SK-N-SH treated with all-trans-retinoic acid at 6 μM for 48 hours (cell line): Measurements from ENCODE around the gene MAEL.

Experiments used
- ATAC-seq: fragments of 200-7000 bp; cut with Tn5 transposase; 3 replicates; pipeline ENCODE4 v1.9.1; 2020; ENCODE audit warnings: mild to moderate bottlenecking, moderate library complexity
- ARNTL ChIP-seq: fragments of 450-650 bp; formaldehyde crosslinking; IDR thresholded peaks from 2 replicates; pipeline ENCODE4 v1.5.0; 2020; ENCODE audit warnings: low read depth, mild to moderate bottlenecking, moderate library complexity, borderline replicate concordance
- BACH2 ChIP-seq: fragments of 250-450 bp; sonication (Bioruptor Pico); IDR thresholded peaks from 2 replicates; pipeline ENCODE4 v1.9.0; 2021; ENCODE audit warnings: mild to moderate bottlenecking, borderline replicate concordance
- CREB5 ChIP-seq: fragments of 250-450 bp; sonication (Bioruptor Pico); IDR thresholded peaks from 2 replicates; pipeline ENCODE4 v1.5.1; 2020; ENCODE audit warnings: low read depth, mild to moderate bottlenecking, moderate library complexity
- CSDC2 ChIP-seq: fragments of 250-450 bp; sonication (Bioruptor Pico); IDR thresholded peaks from 2 replicates; pipeline ENCODE4 v1.5.0; 2020; ENCODE audit warnings: mild to moderate bottlenecking, moderate library complexity
- CSRNP3 ChIP-seq: fragments of 250-450 bp; sonication (Bioruptor Pico); IDR thresholded peaks from 2 replicates; pipeline ENCODE4 v1.5.1; 2021; ENCODE audit warnings: mild to moderate bottlenecking, moderate library complexity
- GLIS3 ChIP-seq: fragments of 250-450 bp; sonication (Bioruptor Pico); IDR thresholded peaks from 2 replicates; pipeline ENCODE4 v1.5.0; 2020; ENCODE audit warnings: mild to moderate bottlenecking, moderate library complexity
- ISL1 ChIP-seq: fragments of 250-450 bp; sonication (Bioruptor Pico); IDR thresholded peaks from 2 replicates; pipeline ENCODE4 v2.1.2; 2022; ENCODE audit warnings: mild to moderate bottlenecking, moderate library complexity
- OSR1 ChIP-seq: fragments of 250-450 bp; sonication (Bioruptor Pico); IDR thresholded peaks from 2 replicates; pipeline ENCODE4 v1.8.0; 2022; ENCODE audit warnings: moderate library complexity, mild to moderate bottlenecking, inconsistent platforms
- PPARA ChIP-seq: fragments of 250-450 bp; sonication (Bioruptor Pico); IDR thresholded peaks from 2 replicates; pipeline ENCODE4 v1.5.0; 2020; ENCODE audit warnings: mild to moderate bottlenecking, borderline replicate concordance
- RARB ChIP-seq: fragments of 250-450 bp; sonication (Bioruptor Pico); IDR thresholded peaks from 2 replicates; pipeline ENCODE4 v1.8.0; 2021; ENCODE audit warnings: mild to moderate bottlenecking, moderate library complexity
- SNAI2 ChIP-seq: fragments of 250-450 bp; sonication (Bioruptor Pico); IDR thresholded peaks from 2 replicates; pipeline ENCODE4 v1.5.0; 2020; ENCODE audit warnings: mild to moderate bottlenecking, moderate library complexity
- TOX ChIP-seq: fragments of 250-450 bp; sonication (Bioruptor Pico); IDR thresholded peaks from 2 replicates; pipeline ENCODE4 v1.8.0; 2021; ENCODE audit warnings: mild to moderate bottlenecking, moderate library complexity, borderline replicate concordance
- ZC3H10 ChIP-seq: fragments of 250-450 bp; sonication (Bioruptor Pico); IDR thresholded peaks from 2 replicates; pipeline ENCODE4 v1.5.1; 2021; ENCODE audit warnings: mild to moderate bottlenecking, moderate library complexity
- ZFP3 ChIP-seq: fragments of 250-450 bp; sonication (Bioruptor Pico); IDR thresholded peaks from 2 replicates; pipeline ENCODE4 v1.5.0; 2020; ENCODE audit warnings: mild to moderate bottlenecking, moderate library complexity
- ZFP30 ChIP-seq: fragments of 450-650 bp; formaldehyde crosslinking; IDR thresholded peaks from 2 replicates; pipeline ENCODE4 v1.5.0; 2022; ENCODE audit warnings: mild to moderate bottlenecking, moderate library complexity
- ZNF565 ChIP-seq: fragments of 450-650 bp; formaldehyde crosslinking; conservative IDR thresholded peaks from 2 replicates; pipeline ENCODE4 v1.5.0; 2020; ENCODE audit warnings: low read depth, mild to moderate bottlenecking, moderate library complexity
- ZNF70 ChIP-seq: fragments of 450-650 bp; formaldehyde crosslinking; IDR thresholded peaks from 2 replicates; pipeline ENCODE4 v1.5.0; 2020; ENCODE audit warnings: mild to moderate bottlenecking, moderate library complexity
- ZNF8 ChIP-seq: fragments of 450-650 bp; formaldehyde crosslinking; IDR thresholded peaks from 2 replicates; pipeline ENCODE4 v1.5.0; 2020; ENCODE audit warnings: mild to moderate bottlenecking, moderate library complexity
- TF ChIP-seq, protein P1 (sequence below): fragments of 250-450 bp; sonication (Bioruptor Pico); IDR thresholded peaks from 2 replicates; pipeline ENCODE4 v1.8.0; 2021; ENCODE audit warnings: low read depth, mild to moderate bottlenecking, moderate library complexity, borderline replicate concordance
- TF ChIP-seq, protein P2 (sequence below): fragments of 250-450 bp; sonication (Bioruptor Pico); IDR thresholded peaks from 2 replicates; pipeline ENCODE4 v1.5.0; 2020; ENCODE audit warnings: mild to moderate bottlenecking, moderate library complexity
- TF ChIP-seq, protein P3 (sequence below): fragments of 250-450 bp; sonication (Bioruptor Pico); IDR thresholded peaks from 2 replicates; pipeline ENCODE4 v1.8.0; 2020; ENCODE audit warnings: mild to moderate bottlenecking, moderate library complexity, borderline replicate concordance

The MAEL gene

GRCh38 chr1:166974647-166975345, 14.3 kb upstream of the MAEL start:
- no peak for ATAC-seq
- TF ChIP-seq ISL1 (no peak), TOX (CRISPR knock-in tag) (no peak), GLIS3 (CRISPR knock-in tag) (no peak), CREB5 (CRISPR knock-in tag) (no peak), ZNF8 (CRISPR knock-in tag) (no peak), RARB (CRISPR knock-in tag) (no peak), ZFP3 (no peak), CSRNP3 (CRISPR knock-in tag) (no peak)

DNA sequence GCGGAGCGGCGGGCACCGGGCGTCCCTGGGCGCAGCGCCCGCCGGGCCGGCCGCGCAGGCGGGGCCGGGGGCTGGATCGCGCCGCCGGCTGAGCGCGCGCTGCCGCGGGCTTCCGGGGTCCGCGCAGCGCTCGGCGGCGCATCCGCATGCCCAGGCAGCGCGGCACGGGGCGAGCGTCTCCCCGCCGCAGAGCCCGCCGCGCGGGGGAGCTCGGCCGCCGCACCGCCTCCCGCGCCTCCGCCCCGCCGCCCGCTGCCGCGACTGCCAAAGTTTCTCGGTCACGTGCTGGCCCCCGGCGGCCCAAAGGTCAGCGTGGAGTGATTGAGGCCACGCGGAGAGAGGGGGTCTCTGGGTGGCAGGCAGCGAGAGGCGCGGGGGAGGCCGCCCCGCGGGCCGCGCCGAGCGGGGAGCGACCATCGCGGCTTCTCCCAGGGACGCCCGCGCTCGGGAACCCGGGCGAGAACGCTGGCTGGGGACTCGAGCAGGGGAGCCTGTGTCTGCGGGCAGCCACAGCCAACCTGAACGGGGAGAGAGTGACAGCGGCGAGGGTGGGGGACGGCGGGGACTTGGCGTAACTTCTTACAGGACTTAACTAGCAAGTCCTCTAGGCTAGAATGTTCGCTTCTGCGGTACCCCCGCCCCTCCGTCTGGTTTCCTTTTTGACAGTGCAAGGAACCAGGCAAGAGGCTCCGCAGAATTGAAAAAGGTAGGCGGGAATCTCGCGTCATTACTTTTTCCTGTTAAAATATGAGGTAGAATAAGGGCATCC, 13.5 kb upstream of the MAEL start, which contains the start of gene ILDR2:
ILDR2 (minus strand) TSS at position 180 of the 769 bp plus-strand sequence. CDS start 272 bp downstream, outside the sequence.
- TF ChIP-seq GLIS3 (CRISPR knock-in tag) (no peak), ARNTL (no peak), ZC3H10 (CRISPR knock-in tag) (no peak), ZNF565 (CRISPR knock-in tag) (no peak), ZNF70 (no peak), ZNF8 (CRISPR knock-in tag) (no peak), TOX (CRISPR knock-in tag) (no peak), OSR1 (CRISPR knock-in tag) (no peak), PPARA (CRISPR knock-in tag) (no peak), RARB (CRISPR knock-in tag) (no peak)
- TF ChIP-seq, protein P1, sequence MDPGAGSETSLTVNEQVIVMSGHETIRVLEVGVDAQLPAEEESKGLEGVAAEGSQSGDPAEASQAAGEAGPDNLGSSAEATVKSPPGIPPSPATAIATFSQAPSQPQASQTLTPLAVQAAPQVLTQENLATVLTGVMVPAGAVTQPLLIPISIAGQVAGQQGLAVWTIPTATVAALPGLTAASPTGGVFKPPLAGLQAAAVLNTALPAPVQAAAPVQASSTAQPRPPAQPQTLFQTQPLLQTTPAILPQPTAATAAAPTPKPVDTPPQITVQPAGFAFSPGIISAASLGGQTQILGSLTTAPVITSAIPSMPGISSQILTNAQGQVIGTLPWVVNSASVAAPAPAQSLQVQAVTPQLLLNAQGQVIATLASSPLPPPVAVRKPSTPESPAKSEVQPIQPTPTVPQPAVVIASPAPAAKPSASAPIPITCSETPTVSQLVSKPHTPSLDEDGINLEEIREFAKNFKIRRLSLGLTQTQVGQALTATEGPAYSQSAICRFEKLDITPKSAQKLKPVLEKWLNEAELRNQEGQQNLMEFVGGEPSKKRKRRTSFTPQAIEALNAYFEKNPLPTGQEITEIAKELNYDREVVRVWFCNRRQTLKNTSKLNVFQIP = no peak
- TF ChIP-seq, protein P2, sequence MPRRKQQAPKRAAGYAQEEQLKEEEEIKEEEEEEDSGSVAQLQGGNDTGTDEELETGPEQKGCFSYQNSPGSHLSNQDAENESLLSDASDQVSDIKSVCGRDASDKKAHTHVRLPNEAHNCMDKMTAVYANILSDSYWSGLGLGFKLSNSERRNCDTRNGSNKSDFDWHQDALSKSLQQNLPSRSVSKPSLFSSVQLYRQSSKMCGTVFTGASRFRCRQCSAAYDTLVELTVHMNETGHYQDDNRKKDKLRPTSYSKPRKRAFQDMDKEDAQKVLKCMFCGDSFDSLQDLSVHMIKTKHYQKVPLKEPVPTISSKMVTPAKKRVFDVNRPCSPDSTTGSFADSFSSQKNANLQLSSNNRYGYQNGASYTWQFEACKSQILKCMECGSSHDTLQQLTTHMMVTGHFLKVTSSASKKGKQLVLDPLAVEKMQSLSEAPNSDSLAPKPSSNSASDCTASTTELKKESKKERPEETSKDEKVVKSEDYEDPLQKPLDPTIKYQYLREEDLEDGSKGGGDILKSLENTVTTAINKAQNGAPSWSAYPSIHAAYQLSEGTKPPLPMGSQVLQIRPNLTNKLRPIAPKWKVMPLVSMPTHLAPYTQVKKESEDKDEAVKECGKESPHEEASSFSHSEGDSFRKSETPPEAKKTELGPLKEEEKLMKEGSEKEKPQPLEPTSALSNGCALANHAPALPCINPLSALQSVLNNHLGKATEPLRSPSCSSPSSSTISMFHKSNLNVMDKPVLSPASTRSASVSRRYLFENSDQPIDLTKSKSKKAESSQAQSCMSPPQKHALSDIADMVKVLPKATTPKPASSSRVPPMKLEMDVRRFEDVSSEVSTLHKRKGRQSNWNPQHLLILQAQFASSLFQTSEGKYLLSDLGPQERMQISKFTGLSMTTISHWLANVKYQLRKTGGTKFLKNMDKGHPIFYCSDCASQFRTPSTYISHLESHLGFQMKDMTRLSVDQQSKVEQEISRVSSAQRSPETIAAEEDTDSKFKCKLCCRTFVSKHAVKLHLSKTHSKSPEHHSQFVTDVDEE (CRISPR knock-in tag) = no peak
- ATAC-seq = peak; percentile 71

DNA sequence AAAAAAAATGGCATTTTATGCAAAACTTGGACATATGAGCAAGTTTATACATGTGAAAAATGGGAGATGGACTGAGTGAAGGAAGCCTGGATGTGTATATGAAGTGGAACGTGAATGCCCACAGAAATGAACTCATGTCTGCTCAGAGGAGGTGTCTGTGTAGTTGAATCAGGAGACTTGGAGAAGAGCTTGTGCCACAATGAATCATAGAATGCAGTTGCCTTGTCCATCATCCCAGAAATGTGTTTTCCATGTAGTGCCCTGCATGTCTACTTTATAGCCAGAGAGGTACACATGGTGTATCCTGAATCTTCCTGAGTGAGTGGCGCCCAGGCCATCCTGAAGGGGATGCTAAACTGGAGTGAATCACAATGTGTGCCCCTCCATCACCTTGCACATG, 11.1 kb upstream of the MAEL start:
- TF ChIP-seq PPARA (CRISPR knock-in tag) = no peak
- ATAC-seq = no peak

- no peak for ATAC-seq
- TF ChIP-seq CSDC2 (no peak), OSR1 (CRISPR knock-in tag) (no peak), ZFP30 (CRISPR knock-in tag) (no peak), SNAI2 (CRISPR knock-in tag) (no peak), ARNTL (no peak), BACH2 (CRISPR knock-in tag) (no peak), ZC3H10 (CRISPR knock-in tag) (no peak), RARB (CRISPR knock-in tag) (no peak), GLIS3 (CRISPR knock-in tag) (no peak), ZNF8 (CRISPR knock-in tag) (no peak), ISL1 (no peak), CSRNP3 (CRISPR knock-in tag) (no peak), ZFP3 (no peak), TOX (CRISPR knock-in tag) (no peak)
- TF ChIP-seq, protein P1 = no peak
- TF ChIP-seq, protein P3, sequence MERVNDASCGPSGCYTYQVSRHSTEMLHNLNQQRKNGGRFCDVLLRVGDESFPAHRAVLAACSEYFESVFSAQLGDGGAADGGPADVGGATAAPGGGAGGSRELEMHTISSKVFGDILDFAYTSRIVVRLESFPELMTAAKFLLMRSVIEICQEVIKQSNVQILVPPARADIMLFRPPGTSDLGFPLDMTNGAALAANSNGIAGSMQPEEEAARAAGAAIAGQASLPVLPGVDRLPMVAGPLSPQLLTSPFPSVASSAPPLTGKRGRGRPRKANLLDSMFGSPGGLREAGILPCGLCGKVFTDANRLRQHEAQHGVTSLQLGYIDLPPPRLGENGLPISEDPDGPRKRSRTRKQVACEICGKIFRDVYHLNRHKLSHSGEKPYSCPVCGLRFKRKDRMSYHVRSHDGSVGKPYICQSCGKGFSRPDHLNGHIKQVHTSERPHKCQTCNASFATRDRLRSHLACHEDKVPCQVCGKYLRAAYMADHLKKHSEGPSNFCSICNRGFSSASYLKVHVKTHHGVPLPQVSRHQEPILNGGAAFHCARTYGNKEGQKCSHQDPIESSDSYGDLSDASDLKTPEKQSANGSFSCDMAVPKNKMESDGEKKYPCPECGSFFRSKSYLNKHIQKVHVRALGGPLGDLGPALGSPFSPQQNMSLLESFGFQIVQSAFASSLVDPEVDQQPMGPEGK (CRISPR knock-in tag) = no peak
Measured at GRCh38 chr1:166978821-166979220, 10.3 kb upstream of the MAEL start.
